ENCODE data around the gene NEDD9. TPM values are rescaled to one million over a fixed set of nuclear protein-coding genes. Genes with fewer than 3 reads are reported as not detected.

Gene NEDD9
- total RNA-seq, 6 donors from 2014 or later: 122 to 334 (median 173) TPM

DNA sequence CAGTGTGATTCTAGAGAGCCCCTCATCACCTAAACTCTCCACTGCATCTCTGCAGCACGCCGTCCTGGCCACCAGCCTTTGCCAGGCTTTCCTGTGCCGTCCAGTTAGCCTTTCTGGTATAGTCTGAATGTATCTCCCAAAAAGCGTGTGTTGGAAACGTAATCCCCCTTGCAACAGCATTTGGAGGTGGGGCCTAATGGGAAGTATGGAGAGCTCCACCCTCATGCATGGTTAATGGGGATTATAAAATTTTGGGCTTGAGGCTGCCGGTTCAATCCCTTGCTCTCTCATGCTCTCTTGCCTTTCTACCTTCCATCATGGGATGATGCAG, 53.4 kb downstream of the NEDD9 start:
- WGBS, 2 donors: 67 to 93% methylated on average over 6 of the region's 6 CpGs
- Histone ChIP-seq H3K4me1 (no peaks in the 10 kb centered on the region), H3K9me3 (no peaks in the 10 kb centered on the region), H3K27ac (no peak overlapping the region), H3K36me3 (peaks cover 0 to 20% (median 6%) of the 10 kb centered on the region in 4 donors), H3K27me3 (no peaks in the 10 kb centered on the region), H3K4me3 (no peak overlapping the region)
- TF ChIP-seq POLR2AphosphoS5 (IDR thresholded peaks at IDR 0.05): no peak
- no peak for TF ChIP-seq POLR2A (IDR thresholded peaks at IDR 0.05)
- TF ChIP-seq CTCF (IDR thresholded peaks at IDR 0.05): no peak
- TF ChIP-seq EP300 (IDR thresholded peaks at IDR 0.05): no peak
- no peak for DNase-seq
- no peak for ATAC-seq (ENCODE audit: low FRiP score in 2 of 2)

- no peak for TF ChIP-seq POLR2AphosphoS5 (IDR thresholded peaks at IDR 0.05)
- TF ChIP-seq EP300 (IDR thresholded peaks at IDR 0.05): no peak
- no peak for TF ChIP-seq CTCF (IDR thresholded peaks at IDR 0.05)
- peaks cover 0 to 12% (median 6%) of the 10 kb centered on the region in 4 donors for H3K4me1 ChIP-seq
- H3K4me3 ChIP-seq: no peak overlapping the region
- 90 to 93% methylated on average over 1 of the region's 1 CpG for WGBS, 2 donors
- H3K36me3 ChIP-seq: peaks cover 0 to 2% (median 0%) of the 10 kb centered on the region in 4 donors
- H3K27ac ChIP-seq: no peak overlapping the region
- H3K27me3 ChIP-seq: no peaks in the 10 kb centered on the region
- no peaks in the 10 kb centered on the region for H3K9me3 ChIP-seq
- DNase-seq: no peak
- no peak for ATAC-seq (ENCODE audit: low FRiP score in 2 of 2)
These were observed 55.2 kb downstream of the NEDD9 start for GRCh38 chr6:11177271-11177670.

- H3K27me3 ChIP-seq: no peaks in the 10 kb centered on the region
- DNase-seq: no peak
- 80 to 94% methylated on average over 5 of the region's 5 CpGs for WGBS, 2 donors
- peak; percentile 35 to 39 for ATAC-seq (ENCODE audit: low FRiP score in 2 of 2)
- no peaks in the 10 kb centered on the region for H3K36me3 ChIP-seq
- TF ChIP-seq POLR2A (IDR thresholded peaks at IDR 0.05): no peak
- no peak for TF ChIP-seq CTCF (IDR thresholded peaks at IDR 0.05)
- TF ChIP-seq EP300 (IDR thresholded peaks at IDR 0.05): no peak
- no peak for TF ChIP-seq POLR2AphosphoS5 (IDR thresholded peaks at IDR 0.05)
- H3K9me3 ChIP-seq: no peaks in the 10 kb centered on the region
- no peak overlapping the region for H3K4me3 ChIP-seq
- peaks cover 0 to 13% (median 8%) of the 10 kb centered on the region in 4 donors for H3K4me1 ChIP-seq
- no peak overlapping the region for H3K27ac ChIP-seq
These were observed 58.2 kb downstream of the NEDD9 start for GRCh38 chr6:11174242-11174611.

DNA sequence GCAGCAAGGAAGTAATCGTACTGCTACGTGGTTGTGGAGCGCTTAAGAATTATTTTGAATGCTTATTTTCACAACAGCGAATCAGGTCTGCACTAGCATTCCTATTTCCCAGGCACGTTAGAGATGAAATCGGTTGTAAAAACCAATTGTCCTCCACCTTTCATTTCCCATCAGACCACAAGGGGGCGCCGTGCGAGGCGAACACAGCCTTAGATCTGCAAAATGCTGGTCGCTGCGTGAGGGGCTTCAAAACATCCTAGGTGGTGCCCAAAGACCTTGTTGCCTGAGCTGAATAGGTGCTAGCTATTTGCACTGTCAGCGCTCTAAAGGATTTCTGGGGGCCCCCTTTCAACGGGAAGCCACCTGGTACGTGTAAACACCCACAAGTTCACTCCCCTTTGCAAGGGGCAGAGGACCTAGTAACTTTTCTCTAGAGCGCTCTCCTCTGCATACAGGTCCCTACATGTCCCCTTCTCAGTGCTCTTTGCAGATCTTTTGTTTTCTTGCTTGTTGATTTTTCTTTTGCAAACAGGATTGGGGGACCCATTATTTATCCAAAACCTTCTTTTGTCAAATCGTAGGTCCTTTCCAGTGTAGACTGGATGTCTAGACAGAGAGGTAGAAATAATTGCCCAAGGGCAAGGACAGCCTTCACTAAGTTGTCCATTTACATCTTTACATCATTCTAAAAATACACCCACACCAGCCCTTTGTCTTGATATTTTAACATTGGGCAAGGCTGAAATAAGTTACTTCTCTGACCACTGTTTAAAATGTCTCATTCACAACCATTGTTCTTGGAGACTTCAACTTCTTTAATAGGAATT, 59.8 kb downstream of the NEDD9 start:
- Histone ChIP-seq H3K36me3 (no peaks in the 10 kb centered on the region), H3K27me3 (no peaks in the 10 kb centered on the region), H3K4me1 (peaks cover 0 to 13% (median 8%) of the 10 kb centered on the region in 4 donors), H3K4me3 (no peak overlapping the region), H3K27ac (no peak overlapping the region), H3K9me3 (no peaks in the 10 kb centered on the region)
- DNase-seq (peak in 1 of 2 donors; percentile 69), ATAC-seq (ENCODE audit: low FRiP score in 2 of 2) (peak; percentile 75 to 78)
- no peak for TF ChIP-seq POLR2A (IDR thresholded peaks at IDR 0.05)
- peak in 1 of 2 donors; percentile 23 for TF ChIP-seq POLR2AphosphoS5 (IDR thresholded peaks at IDR 0.05)
- peak; percentile 75 to 89 (median 82) for TF ChIP-seq CTCF (IDR thresholded peaks at IDR 0.05)
- WGBS, 2 donors: 26 to 27% methylated on average over 17 of the region's 17 CpGs

DNA sequence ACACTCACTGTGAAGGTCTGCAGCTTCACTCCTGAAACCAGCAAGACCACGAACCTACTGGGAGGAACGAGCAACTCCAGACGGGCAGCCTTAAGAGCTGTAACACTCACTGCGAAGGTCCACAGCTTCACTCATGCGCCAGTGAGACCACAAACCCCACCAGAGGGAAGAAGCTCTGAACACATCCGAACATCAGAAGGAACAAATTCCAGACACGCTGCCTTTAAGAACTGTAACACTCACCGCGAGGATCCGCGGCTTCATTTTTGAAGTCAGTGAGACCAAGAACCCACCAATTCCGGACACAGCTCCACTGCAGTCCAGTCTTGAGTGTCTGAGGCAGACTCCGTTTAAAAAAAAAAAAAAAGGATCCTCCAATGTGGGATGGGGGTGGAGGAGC, 60.5 kb downstream of the NEDD9 start:
- DNase-seq (no peak), ATAC-seq (ENCODE audit: low FRiP score in 2 of 2) (no peak)
- TF ChIP-seq CTCF (IDR thresholded peaks at IDR 0.05): no peak
- TF ChIP-seq EP300 (IDR thresholded peaks at IDR 0.05): no peak
- TF ChIP-seq POLR2AphosphoS5 (IDR thresholded peaks at IDR 0.05): no peak
- TF ChIP-seq POLR2A (IDR thresholded peaks at IDR 0.05): no peak
- peaks cover 0 to 13% (median 8%) of the 10 kb centered on the region in 4 donors for H3K4me1 ChIP-seq
- no peaks in the 10 kb centered on the region for H3K9me3 ChIP-seq
- H3K27me3 ChIP-seq: no peaks in the 10 kb centered on the region
- no peak overlapping the region for H3K4me3 ChIP-seq
- no peak overlapping the region for H3K27ac ChIP-seq
- WGBS, 2 donors: 89 to 94% methylated on average over 13 of the region's 13 CpGs
- no peaks in the 10 kb centered on the region for H3K36me3 ChIP-seq

All from upper lobe of left lung (tissue), 6 donors.